MCF 10A (cell line): ENCODE results near the gene GZF1. TPM values are rescaled to one million over a fixed set of nuclear protein-coding genes. Genes with fewer than 3 reads are reported as not detected.

Experiments used
- BruUV-seq: library from RNA; stranded (reverse); fragments of 400-500 nt; replicated peaks from 2 replicates; lab custom pipeline; 2021; lab: Mats Ljungman, UMichigan
- CTCF ChIA-PET: fragments of 300-600 bp; sonication (Branson Sonifier 250); formaldehyde crosslinking; extraction: SDS; loops from one replicate; lab custom pipeline; 2021; ENCODE audit warnings: antibody characterized with exemption, inconsistent platforms; lab: Yijun Ruan, JAX
- POLR2A ChIA-PET: fragments of 300-600, 350-650 bp; sonication (Branson Sonifier 250); formaldehyde crosslinking; extraction: SDS; loops from one replicate; lab custom pipeline; 2020; ENCODE audit warnings: antibody characterized with exemption, inconsistent platforms; lab: Yijun Ruan, JAX
- DNase-seq: peaks from one replicate; pipeline ENCODE4 v3.0.0-alpha.2; 2018; ENCODE audit not compliant: unreplicated experiment
- H3K27ac Mint-ChIP-seq: one replicate; pipeline ENCODE4 v1.8.0; 2022; ENCODE audit warnings: mild to moderate bottlenecking, low read depth, mixed read lengths; ENCODE audit not compliant: unreplicated experiment
- H3K27me3 Mint-ChIP-seq: one replicate; pipeline ENCODE4 v1.8.0; 2022; ENCODE audit warnings: mixed read lengths; ENCODE audit not compliant: insufficient read depth, unreplicated experiment
- H3K36me3 Mint-ChIP-seq: one replicate; pipeline ENCODE4 v1.8.0; 2022; ENCODE audit warnings: mild to moderate bottlenecking, moderate library complexity, mixed read lengths; ENCODE audit not compliant: insufficient read depth, unreplicated experiment
- H3K4me1 Mint-ChIP-seq: one replicate; pipeline ENCODE4 v1.8.0; 2022; ENCODE audit warnings: mixed read lengths; ENCODE audit not compliant: insufficient read depth, unreplicated experiment
- H3K4me3 Mint-ChIP-seq: one replicate; pipeline ENCODE4 v1.8.0; 2022; ENCODE audit warnings: mild to moderate bottlenecking, moderate library complexity, mixed read lengths; ENCODE audit not compliant: unreplicated experiment
- H3K9me3 Mint-ChIP-seq: one replicate; pipeline ENCODE4 v1.8.0; 2022; ENCODE audit warnings: mixed read lengths; ENCODE audit not compliant: unreplicated experiment
- CTCF ChIP-seq: fragments of 200-600 bp; IDR thresholded peaks from one replicate; pipeline ENCODE4 v1.8.0; 2022; ENCODE audit warnings: antibody characterized with exemption, mild to moderate bottlenecking; ENCODE audit not compliant: unreplicated experiment
- intact Hi-C: fragments of 100-400 bp; cut with micrococcal nuclease; formaldehyde crosslinking; loops from 2 replicates; pipeline ENCODE4 v1.14.1; 2022
- total RNA-seq: library from RNA; stranded (reverse); gene quantifications from 2 replicates; pipeline ENCODE4 v1.2.3, GENCODE V29; 2022

The GZF1 gene
- total RNA-seq, 1 experiment from 2014 or later: 15.5 TPM

- Mint-ChIP-seq H3K4me3 (peak within 1 kb of the TSS; percentile 78), H3K36me3 (peaks cover 6% of the 10 kb centered on the region), H3K9me3 (no peaks in the 10 kb centered on the region), H3K27ac (peak within 1 kb of the TSS; percentile 90), H3K27me3 (no peaks in the 10 kb centered on the region), H3K4me1 (peaks cover 9% of the 10 kb centered on the region)
- peak; percentile 39 for TF ChIP-seq CTCF
- CTCF ChIA-PET: interaction anchor here (0.6 to 7.2 kb wide), 24 partner anchors 10 to 1600 kb away, joined by 3 to 60 read pairs (median 4); no protein-coding TSS in a partner anchor
- intact Hi-C loops: loop anchor here (5.0 kb wide), 2 partner anchors 59 to 201 kb away; partner anchors contain the start of gene GZF1
- POLR2A ChIA-PET: interaction anchor here (0.6 to 10.1 kb wide), 33 partner anchors 10 to 1826 kb away, joined by 3 to 261 read pairs (median 4); partner anchors contain the start of genes GZF1 and NXT1
- BruUV-seq: no TSS peak
- DNase-seq: peak; percentile 92
Measured at GRCh38 chr20:23420943-23421931, 59.3 kb downstream of the GZF1 start, which contains the start of gene NAPB. Gene NAPB, minus strand, starts transcription at chr20:23421488. Its CDS starts 86 bp downstream, at chr20:23421402.

Other genes starting within 250 kb of the GZF1 start
- 32.2 and 40.1 TPM in 2 replicates for gene NXT1, start 11.4 kb upstream of the GZF1 start, total RNA-seq
- 9.6 and 10.9 TPM in 2 replicates for gene NAPB, start 59.3 kb downstream of the GZF1 start, total RNA-seq
- gene CSTL1, start 77.5 kb downstream of the GZF1 start, total RNA-seq: not detected in 2 replicates
- gene CST11, start 90.7 kb downstream of the GZF1 start, total RNA-seq: not detected in 2 replicates
- gene CST8, start 128.9 kb downstream of the GZF1 start, total RNA-seq: not detected in 2 replicates
- gene CST9L, start 206.3 kb downstream of the GZF1 start, total RNA-seq: not detected in 2 replicates
- gene CST9, start 243.7 kb downstream of the GZF1 start, total RNA-seq: not detected in 2 replicates